ENCODE results near the gene TRIM31. TPM values are rescaled to one million over a fixed set of nuclear protein-coding genes. Genes with fewer than 3 reads are reported as not detected.
"Not testable (repeated sequence)": the region's sequence is repeated elsewhere in the genome, so short reads cannot be mapped to it uniquely, and the experiment has no call there.

TRIM31 gene
- total RNA-seq, 1 donor from 2014 or later = not detected

DNA sequence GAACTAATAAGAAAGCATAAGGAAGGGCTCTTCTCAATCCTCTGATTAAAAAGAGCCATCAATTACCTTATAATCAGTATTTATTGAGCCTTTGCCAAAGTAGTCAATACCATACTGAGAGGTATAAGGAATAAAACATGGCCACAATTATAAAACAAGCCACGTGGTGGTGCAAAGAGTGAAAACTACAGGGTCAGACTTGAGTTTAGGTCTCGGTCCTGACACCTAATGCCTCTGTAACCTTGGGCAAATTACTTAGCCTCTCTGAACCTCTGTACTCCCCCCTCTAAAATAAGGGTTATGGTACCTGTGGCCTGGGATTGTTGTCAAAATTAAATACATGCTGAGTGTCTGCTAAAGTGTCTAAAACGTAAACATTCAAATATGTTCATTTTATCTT lies 36.3 kb upstream of the TRIM31 start:
- DNase-seq (ENCODE audit: low spot score) = no peak

- DNase-seq (ENCODE audit: low spot score) = no peak
These were observed 34.2 kb upstream of the TRIM31 start for GRCh38 chr6:30147096-30147495.

DNA sequence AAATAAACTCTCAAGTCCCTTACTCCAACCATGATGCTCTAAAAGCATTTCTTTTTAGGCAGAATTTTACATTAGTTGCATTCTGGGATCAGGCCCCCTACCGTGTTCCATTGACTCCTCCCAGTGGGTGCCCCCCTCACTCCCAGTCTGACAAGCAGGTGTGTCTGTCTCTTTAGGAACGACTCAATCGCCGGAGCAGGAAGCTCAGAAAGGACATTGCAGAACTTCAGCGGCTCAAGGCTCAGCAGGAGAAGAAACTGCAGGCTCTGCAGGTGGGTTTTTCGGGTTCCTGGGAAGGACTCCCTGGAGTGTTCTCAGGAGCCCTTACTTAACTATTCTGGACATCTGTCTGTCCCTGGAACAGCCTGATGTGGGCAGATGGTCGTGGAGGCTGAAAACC lies 32.9 kb upstream of the TRIM31 start:
- DNase-seq (ENCODE audit: low spot score) = no peak

GRCh38 chr6:30144811-30145210 lies 31.9 kb upstream of the TRIM31 start:
- no peak for DNase-seq (ENCODE audit: low spot score)

DNA sequence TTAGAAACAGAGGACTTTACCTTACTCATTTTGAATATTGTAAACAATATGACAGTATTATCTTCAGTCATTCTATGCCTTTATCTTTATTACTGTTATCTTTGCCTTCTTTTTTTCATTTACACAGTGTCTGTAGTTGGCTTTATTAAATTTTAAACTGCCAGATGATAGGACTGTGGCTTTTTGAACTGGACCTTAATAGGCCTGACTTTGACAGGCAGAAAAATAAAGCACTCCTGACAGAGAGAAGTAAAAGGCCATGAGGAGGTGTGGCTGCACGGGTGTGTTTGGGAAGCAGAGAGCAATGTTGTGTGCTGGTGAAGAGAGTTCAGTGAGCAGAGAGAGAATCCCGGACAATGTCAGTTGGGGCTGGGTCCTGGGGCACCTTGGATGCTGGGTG lies 30.9 kb upstream of the TRIM31 start:
- DNase-seq (ENCODE audit: low spot score) = no peak

DNA sequence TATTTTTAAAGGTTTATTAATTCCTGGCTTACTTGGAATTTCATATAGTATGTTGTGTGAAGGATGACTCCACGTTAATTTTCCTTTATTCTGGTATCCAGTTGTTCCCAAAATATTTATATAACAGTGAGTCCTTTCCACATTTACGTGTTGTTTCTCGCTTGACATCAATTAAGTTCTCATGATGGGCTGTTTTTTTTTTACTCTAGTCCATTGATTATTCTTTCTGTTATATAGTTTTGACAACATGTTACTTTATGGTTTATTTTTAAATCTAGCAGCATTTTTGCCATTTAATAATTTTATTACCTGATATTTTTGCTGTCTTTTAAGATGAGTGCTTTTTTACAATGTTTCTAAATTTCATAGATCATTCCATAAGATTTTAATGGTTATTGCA lies 29.8 kb upstream of the TRIM31 start:
- DNase-seq (ENCODE audit: low spot score) = no peak

- DNase-seq (ENCODE audit: low spot score) = not testable (repeated sequence)
These were observed 27.4 kb upstream of the TRIM31 start for GRCh38 chr6:30140240-30140639.

DNA sequence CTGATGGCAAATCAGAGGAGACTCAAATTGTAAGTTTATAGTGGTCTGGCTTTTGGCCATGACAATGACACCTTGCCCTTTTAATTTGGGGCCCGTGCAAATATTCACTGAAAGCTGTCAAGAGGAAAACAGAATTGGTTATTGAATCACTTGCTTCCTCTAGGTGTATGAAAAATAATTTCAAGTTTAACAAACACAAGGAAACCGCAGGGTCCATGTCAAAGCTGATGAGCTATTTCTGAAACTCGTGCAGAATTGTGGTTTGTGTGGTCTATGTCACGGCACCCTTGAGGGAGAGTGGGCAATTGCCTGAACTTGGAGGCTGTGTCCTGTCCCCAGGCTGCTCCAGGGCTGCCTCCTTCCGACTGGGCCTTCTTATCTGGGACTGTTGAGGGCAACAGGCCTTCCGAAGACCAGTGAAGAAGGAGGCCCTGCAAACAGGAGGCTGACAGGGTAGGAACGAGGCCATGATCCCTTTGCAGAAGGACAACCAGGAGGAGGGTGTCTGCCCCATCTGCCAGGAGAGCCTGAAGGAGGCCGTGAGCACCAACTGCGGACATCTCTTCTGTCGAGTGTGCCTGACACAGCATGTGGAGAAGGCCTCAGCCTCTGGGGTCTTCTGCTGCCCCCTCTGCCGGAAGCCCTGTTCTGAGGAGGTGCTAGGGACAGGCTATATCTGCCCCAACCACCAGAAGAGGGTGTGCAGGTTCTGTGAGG lies 23.8 kb upstream of the TRIM31 start:
- no peak for DNase-seq (ENCODE audit: low spot score)

- DNase-seq (ENCODE audit: low spot score) = no peak
These were observed 22.9 kb upstream of the TRIM31 start, which contains the start of gene TRIM40 for GRCh38 chr6:30135757-30136156. TSS of gene TRIM40 (plus strand) at chr6:30136140. CDS start at chr6:30137037, 897 bp downstream.

DNA sequence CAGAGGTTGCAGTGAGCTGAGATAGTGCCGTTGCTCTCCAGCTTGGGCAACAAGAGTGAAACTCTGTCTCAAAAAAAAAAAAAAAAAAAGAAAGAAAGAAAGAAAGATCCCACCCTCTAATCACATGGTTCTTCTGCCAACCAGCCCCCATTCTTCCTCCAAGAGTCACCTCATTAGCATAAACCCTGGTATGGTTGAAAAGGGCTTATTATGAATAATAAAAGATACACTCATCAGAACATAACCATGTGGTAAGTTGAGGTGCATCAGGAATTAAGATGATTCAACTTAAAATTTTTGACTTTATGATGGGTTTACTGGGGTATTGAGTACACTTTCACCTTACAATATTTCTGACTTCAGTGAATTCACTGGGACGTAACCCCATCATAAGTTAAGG lies 22.3 kb upstream of the TRIM31 start:
- DNase-seq (ENCODE audit: low spot score) = no peak

DNA sequence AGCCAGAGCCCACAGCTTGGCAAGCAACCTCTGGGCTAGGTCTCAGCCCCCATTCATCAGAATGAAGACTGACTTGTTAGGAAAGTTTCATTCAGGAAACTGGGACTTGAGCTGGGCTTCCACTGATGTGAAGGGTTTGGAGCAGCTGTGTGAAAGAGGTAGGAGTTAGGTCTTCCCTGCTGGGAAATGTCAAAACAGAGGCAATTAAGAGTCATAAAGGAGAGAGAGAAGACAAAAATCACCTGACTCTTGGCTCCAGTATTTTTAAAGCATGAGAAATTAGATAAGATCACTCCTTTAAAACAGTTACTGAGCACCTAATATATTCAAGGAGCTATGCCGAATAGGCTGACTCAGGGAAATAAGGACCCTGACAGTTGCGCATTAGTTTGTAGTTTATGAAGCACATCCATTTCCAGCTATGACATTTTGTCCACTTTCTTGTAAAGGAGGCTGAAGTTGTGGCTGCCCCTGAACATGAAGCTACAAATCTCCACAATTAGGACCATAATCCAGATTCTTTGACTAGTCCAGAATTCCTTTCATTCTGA lies 19.1 kb upstream of the TRIM31 start:
- no peak for DNase-seq (ENCODE audit: low spot score)

- no peak for DNase-seq (ENCODE audit: low spot score)
These were observed 18.3 kb upstream of the TRIM31 start for GRCh38 chr6:30130887-30131862.

DNA sequence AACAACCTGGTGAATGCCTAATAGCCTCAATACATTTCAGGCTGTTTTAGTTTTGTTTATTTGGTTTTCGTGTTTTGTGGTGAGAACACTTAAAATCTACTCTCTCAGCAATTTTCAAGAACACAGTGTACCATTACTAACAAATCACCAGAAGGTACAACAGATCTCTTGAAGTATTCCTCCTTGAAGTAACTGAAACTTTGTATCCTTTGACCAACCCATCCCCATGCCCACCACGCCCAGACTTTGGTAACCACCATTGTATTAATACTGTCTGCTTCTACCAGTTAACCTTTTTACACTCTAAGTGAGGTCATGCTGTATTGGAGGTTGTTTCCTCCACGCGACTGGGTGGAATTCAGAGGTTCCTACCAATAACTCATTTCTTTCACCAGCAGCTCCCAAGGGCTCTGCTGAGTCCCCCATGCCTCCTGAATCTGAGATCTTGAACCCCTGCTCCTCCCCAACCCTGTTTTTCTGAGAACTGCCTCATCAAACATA lies 17.3 kb upstream of the TRIM31 start:
- no peak for DNase-seq (ENCODE audit: low spot score)

- no peak for DNase-seq (ENCODE audit: low spot score)
These were observed 16.6 kb upstream of the TRIM31 start for GRCh38 chr6:30129265-30130178.

GRCh38 chr6:30127238-30128093 lies 14.6 kb upstream of the TRIM31 start:
- DNase-seq (ENCODE audit: low spot score) = no peak

DNA sequence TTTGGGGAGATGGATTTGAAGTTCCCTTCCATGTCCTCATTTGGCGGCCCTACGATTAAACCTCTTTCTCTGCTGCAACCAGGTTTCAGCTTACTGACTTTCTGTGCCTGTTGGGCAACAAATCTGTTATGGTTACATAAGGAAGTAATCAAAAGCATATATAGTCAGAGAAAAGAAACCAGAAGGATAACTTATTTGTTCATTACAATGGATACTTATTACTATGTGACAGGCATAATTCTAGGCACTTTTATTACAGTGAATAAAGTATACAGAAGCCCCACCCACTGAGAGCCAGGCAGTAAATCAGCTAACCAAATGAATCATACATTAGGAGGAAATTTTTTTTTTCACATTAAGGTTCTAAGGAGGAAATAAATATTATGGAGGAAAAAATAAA lies 9.6 kb upstream of the TRIM31 start:
- no peak for DNase-seq (ENCODE audit: low spot score)

GRCh38 chr6:30121446-30122366 lies 8.8 kb upstream of the TRIM31 start:
- DNase-seq (ENCODE audit: low spot score) = no peak

- not testable (repeated sequence) for DNase-seq (ENCODE audit: low spot score)
These were observed 5.8 kb upstream of the TRIM31 start for GRCh38 chr6:30118691-30119090.

DNA sequence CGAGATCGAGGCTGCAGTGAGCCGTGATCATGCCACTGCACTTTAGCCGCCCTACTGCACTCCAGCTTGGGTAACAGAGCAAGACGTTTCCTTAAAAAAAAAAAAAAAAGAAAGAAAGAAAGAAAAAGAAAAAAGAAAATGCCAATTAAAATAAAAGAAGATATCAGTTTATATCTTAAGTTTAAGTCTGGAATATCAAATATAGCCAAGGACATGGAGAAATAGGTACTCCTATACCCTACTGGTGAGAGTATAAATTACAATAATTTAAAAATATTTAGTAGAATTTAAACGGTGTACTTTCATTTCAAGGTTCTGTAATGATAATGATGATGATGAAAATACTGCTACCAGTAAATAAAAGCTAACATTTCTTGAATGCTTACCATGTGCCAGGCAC lies 3.8 kb upstream of the TRIM31 start:
- no peak for DNase-seq (ENCODE audit: low spot score)

Measured in mesenteric fat pad (tissue), 1 donor.